SK-N-SH (cell line): ENCODE data around the gene EVA1B. TPM values are rescaled to one million over a fixed set of nuclear protein-coding genes. Genes with fewer than 3 reads are reported as not detected.

ENCODE experiments used
- CTCF ChIA-PET: fragments of 300-600, 350-600 bp; formaldehyde crosslinking; extraction: SDS; loops from one replicate; lab custom pipeline; 2021; lab: Yijun Ruan, JAX
- POLR2A ChIA-PET: fragments of 350-600 bp; sonication (Branson Sonifier 250); formaldehyde crosslinking; extraction: SDS; loops from one replicate; lab custom pipeline; 2020; ENCODE audit warnings: antibody characterized with exemption, inconsistent platforms; lab: Yijun Ruan, JAX
- DNase-seq: peaks from one replicate; pipeline ENCODE4 v3.0.0; 2012
- H2AFZ ChIP-seq: fragments of 200-600 bp; sonication (generic); 2 replicates; pipeline ENCODE4 v1.8.1; 2016; ENCODE audit warnings: antibody characterized with exemption, mild to moderate bottlenecking, low read depth
- H3F3A ChIP-seq: fragments of 200-600 bp; sonication (generic); replicated peaks from 2 replicates; pipeline ENCODE3; 2016; ENCODE audit warnings: antibody characterized with exemption, mild to moderate bottlenecking; ENCODE audit not compliant: insufficient read depth
- H3K27ac ChIP-seq, 2 experiments: fragments of 200-500 bp in 1 of 2; fragments of 200-600 bp in 1 of 2; sonication (Bioruptor generic) in 1 of 2; sonication (generic), shearing (Covaris generic) in 1 of 2; 2 replicates each; pipeline versions ENCODE4 v1.5.1 to v1.6.1; 2014 to 2016; ENCODE audit warnings: low read depth in 2 of 2, inconsistent platforms in 1 of 2, low read length in 1 of 2, mild to moderate bottlenecking in 1 of 2, mixed read lengths in 1 of 2
- H3K27me3 ChIP-seq: fragments of 200-600 bp; sonication (generic), shearing (Covaris generic); 2 replicates; pipeline ENCODE4 v1.6.1; 2016; ENCODE audit warnings: mixed run types; ENCODE audit not compliant: insufficient read depth
- H3K36me3 ChIP-seq, 2 experiments: fragments of 200-500 bp in 1 of 2; fragments of 200-600 bp in 1 of 2; sonication (Bioruptor generic) in 1 of 2; sonication (generic) in 1 of 2; replicated peaks in 1 of 2; 2 replicates each; pipeline versions ENCODE3 to v1.5.1; 2014 to 2016; ENCODE audit warnings: low read length in 1 of 2, mild to moderate bottlenecking in 1 of 2; ENCODE audit not compliant: insufficient read depth in 2 of 2, control insufficient read depth in 1 of 2
- H3K4me1 ChIP-seq, 2 experiments: fragments of 200-500 bp in 1 of 2; fragments of 200-600 bp in 1 of 2; sonication (Bioruptor generic) in 1 of 2; sonication (generic), shearing (Covaris generic) in 1 of 2; 2 replicates each; pipeline versions ENCODE4 v1.5.1 to v1.6.1; 2014 to 2016; ENCODE audit warnings: low read depth in 1 of 2, low read length in 1 of 2, mixed run types in 1 of 2; ENCODE audit not compliant: insufficient read depth in 2 of 2, control insufficient read depth in 1 of 2
- H3K4me2 ChIP-seq: fragments of 200-600 bp; sonication (generic), shearing (Covaris generic); 2 replicates; pipeline ENCODE4 v1.6.1; 2017; ENCODE audit warnings: mixed run types
- H3K4me3 ChIP-seq, 2 experiments: fragments of 200-500 bp in 1 of 2; fragments of 200-600 bp in 1 of 2; sonication (Bioruptor generic) in 1 of 2; sonication (generic), shearing (Covaris generic) in 1 of 2; 2 replicates each; pipeline versions ENCODE4 v1.5.1 to v1.8.1; 2014 to 2016; ENCODE audit warnings: low read depth in 2 of 2, inconsistent platforms in 1 of 2, low read length in 1 of 2, mild to moderate bottlenecking in 1 of 2, mixed read lengths in 1 of 2, moderate library complexity in 1 of 2
- H3K79me2 ChIP-seq: fragments of 200-600 bp; sonication (generic); 2 replicates; pipeline ENCODE4 v1.8.1; 2017; ENCODE audit warnings: mild to moderate bottlenecking; ENCODE audit not compliant: insufficient read depth
- H3K9ac ChIP-seq: fragments of 200-600 bp; sonication (generic); 2 replicates; pipeline ENCODE4 v1.6.1; 2017; ENCODE audit warnings: mixed run types
- H3K9me2 ChIP-seq: fragments of 200-600 bp; sonication (generic); 2 replicates; pipeline ENCODE4 v1.6.1; 2017; ENCODE audit warnings: mixed run types
- H3K9me3 ChIP-seq: fragments of 200-600 bp; sonication (generic); 2 replicates; pipeline ENCODE4 v1.6.1; 2017; ENCODE audit warnings: mixed run types, mild to moderate bottlenecking, moderate library complexity
- H4K20me1 ChIP-seq: fragments of 200-600 bp; sonication (generic); 2 replicates; pipeline ENCODE4 v1.6.1; 2017; ENCODE audit warnings: mild to moderate bottlenecking, mixed run types; ENCODE audit not compliant: insufficient read depth
- CTCF ChIP-seq: fragments of 200-600 bp; sonication (generic); IDR thresholded peaks from 2 replicates; pipeline ENCODE4 v1.6.1; 2017; ENCODE audit warnings: antibody characterized with exemption, mild to moderate bottlenecking, moderate library complexity
- EP300 ChIP-seq, 2 experiments: IDR thresholded peaks; 2 replicates each; pipeline versions ENCODE4 v1.4.0 to v1.6.1; 2012; ENCODE audit warnings: borderline replicate concordance in 1 of 2, low read depth in 1 of 2, low read length in 1 of 2
- JUND ChIP-seq: IDR thresholded peaks from 2 replicates; pipeline ENCODE4 v1.4.0; 2012
- MAX ChIP-seq: IDR thresholded peaks from 2 replicates; pipeline ENCODE4 v1.4.0; 2012; ENCODE audit warnings: low read depth
- NFIC ChIP-seq: IDR thresholded peaks from 2 replicates; pipeline ENCODE4 v1.4.0; 2012; ENCODE audit warnings: borderline replicate concordance
- PBX3 ChIP-seq: IDR thresholded peaks from 2 replicates; pipeline ENCODE4; 2012
- REST ChIP-seq: IDR thresholded peaks from 2 replicates; pipeline ENCODE4 v1.6.1; 2012; ENCODE audit warnings: mild to moderate bottlenecking, low read depth, low read length, moderate library complexity
- SMC3 ChIP-seq: IDR thresholded peaks from 2 replicates; pipeline ENCODE4 v1.6.1; 2012; ENCODE audit warnings: low read depth, low read length, improper control_type of control experiment
- WGBS: methylation state at CpG from one replicate; pipeline ENCODE4 v1.1.6; 2017; ENCODE audit warnings: low lambda C conversion rate; 5-methylcytosine and 5-hydroxymethylcytosine counted together
- polyA plus RNA-seq, 3 experiments: library from polyadenylated mRNA; depleted of rRNA; stranded (reverse); fragments of >200 nt; gene quantifications; 2 replicates each; pipeline ENCODE4 v1.2.3, GENCODE V29; 2012

Gene EVA1B
- polyA plus RNA-seq, 1 of the 3 experiments (the other 2 are of a cell fraction), result 38.9 TPM

GRCh38 chr1:36330940-36331339, 7.5 kb upstream of the EVA1B start (continued):
- no peak for TF ChIP-seq PBX3

GRCh38 chr1:36329817-36330216, 6.4 kb upstream of the EVA1B start:
- Histone ChIP-seq H3K79me2 (no peaks in the 10 kb centered on the region), H3K27ac (no peak overlapping the region), H3K9me2 (no peaks in the 10 kb centered on the region), H3K27me3 (no peaks in the 10 kb centered on the region), H3K4me1 (no peaks in the 10 kb centered on the region; a peak in 1 of 4 replicates), H3K4me2 (no peak overlapping the region), H2AFZ (no peak overlapping the region), H3K36me3 (no peaks in the 10 kb centered on the region), H3F3A (no peaks in the 10 kb centered on the region), H3K9ac (no peak overlapping the region), H4K20me1 (no peaks in the 10 kb centered on the region), H3K4me3 (no peak overlapping the region), H3K9me3 (no peaks in the 10 kb centered on the region)
- CTCF ChIA-PET, result interaction anchor here (1.5 kb wide), 1 partner anchor 13 kb away, joined by 8 read pairs; no protein-coding TSS in a partner anchor
- 98% methylated on average over 8 of the region's 9 CpGs for whole genome bisulfite sequencing
- TF ChIP-seq MAX, result no peak
- no peak for TF ChIP-seq SMC3
- TF ChIP-seq REST, result no peak
- TF ChIP-seq CTCF, result no peak
- no peak for TF ChIP-seq JUND
- no peak for DNase-seq
- POLR2A ChIA-PET, result no interaction called here

- H4K20me1 ChIP-seq, result no peaks in the 10 kb centered on the region
Measured at GRCh38 chr1:36328713-36329112, 5.3 kb upstream of the EVA1B start.

More at GRCh38 chr1:36328713-36329112, 5.3 kb upstream of the EVA1B start:
- no peaks in the 10 kb centered on the region for H3K27me3 ChIP-seq
- TF ChIP-seq NFIC (peak; percentile 45), EP300 (IDR thresholded peaks at IDR 0.05; ENCODE audit: borderline replicate concordance in 1 of 2, low read depth in 1 of 2, low read length in 1 of 2) (no peak)
- TF ChIP-seq, all 33 proteins: peak for 1
- Histone ChIP-seq H3F3A (no peaks in the 10 kb centered on the region), H3K79me2 (no peaks in the 10 kb centered on the region), H3K27ac (no peak overlapping the region), H3K9ac (no peak overlapping the region), H3K36me3 (no peaks in the 10 kb centered on the region), H3K9me3 (no peaks in the 10 kb centered on the region), H3K4me1 (peaks cover 8% of the 10 kb centered on the region in 2 experiments; a peak in 1 of 4 replicates), H3K4me3 (no peak overlapping the region), H2AFZ (no peak overlapping the region), H3K9me2 (no peaks in the 10 kb centered on the region), H3K4me2 (no peak overlapping the region)
- POLR2A ChIA-PET, result no interaction called here
- CTCF ChIA-PET, result interaction anchor here (1.5 kb wide), 1 partner anchor 14 kb away, joined by 8 read pairs; no protein-coding TSS in a partner anchor
- 95% methylated on average over 5 of the region's 6 CpGs for WGBS
- no peak for DNase-seq
